Heart left ventricle (tissue), 13 donors: ENCODE results near the gene ZC3H13.

ENCODE experiments used
- POLR2A ChIP-seq, 2 donors: fragments of 450-650 bp; IDR thresholded peaks; one replicate each; pipeline ENCODE4 v1.6.1; 2017; ENCODE audit warnings: antibody characterized with exemption in 2 of 2, mild to moderate bottlenecking in 2 of 2, moderate library complexity in 2 of 2
- TF ChIP-seq, protein P1 (sequence below), 12 donors: fragments of 200-600 bp; sonication (generic) in 4 of 12; IDR thresholded peaks; one replicate each; pipeline versions ENCODE4 v1.5.0 to v1.8.0; 2018 to 2022; ENCODE audit warnings: antibody characterized with exemption in 12 of 12, mild to moderate bottlenecking in 5 of 12
- donor health status: ischemic (EF 13 %, LVEDD 7.1; RV severe dilation, severe dysfunction).
- donor health status: DM: no; HTN: yes; CAD: no.
- donor health status: DM: no; HTN: no; CAD: no.
- donor health status: ischemic (EF 25% LVEDD 6.9; RV normal size, moderate dysfunction).
- donor health status: ischemic (EF 25% LVEDD 5.7; RV mildly dilated, moderate dysfunction).
- donor health status: ischemic (EF 35%, LVEDD 5.7; RV mildly dilated, moderate dysfunction).
- donor health status: nonischemic (EF 11% LVEDD 7.7; RV severe dilation, severe dysfunction).
- donor health status: DM: yes; HTN: yes; CAD: no.
- donor health status: PGD.
- donor health status: ischemic (EF 29% LVEDD 5.4; RV normal size, mild dysfunction).
- donor health status: nonischemic (EF 23%, LVEDD 6.1; RV moderate dilation, normal function).

DNA sequence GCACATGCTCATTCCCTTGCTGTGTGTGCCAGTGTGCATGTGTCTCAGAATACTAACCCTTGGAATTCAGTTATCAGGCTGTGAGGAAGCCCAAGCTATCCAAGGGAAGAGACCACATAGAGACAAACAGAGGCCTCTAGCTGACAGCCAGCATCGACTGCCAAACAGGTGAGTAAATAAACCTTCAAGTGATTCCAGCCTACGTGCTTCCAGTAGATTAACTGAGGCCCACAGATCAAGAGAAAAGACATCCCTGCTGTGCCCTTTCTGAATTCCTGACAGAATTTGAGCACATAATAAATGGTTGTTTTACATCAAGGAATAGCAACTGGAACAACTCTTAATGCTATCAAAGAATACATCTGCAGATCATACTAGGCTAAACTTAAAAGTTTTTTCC is 17.5 kb downstream of the ZC3H13 start:
- TF ChIP-seq, protein P1, sequence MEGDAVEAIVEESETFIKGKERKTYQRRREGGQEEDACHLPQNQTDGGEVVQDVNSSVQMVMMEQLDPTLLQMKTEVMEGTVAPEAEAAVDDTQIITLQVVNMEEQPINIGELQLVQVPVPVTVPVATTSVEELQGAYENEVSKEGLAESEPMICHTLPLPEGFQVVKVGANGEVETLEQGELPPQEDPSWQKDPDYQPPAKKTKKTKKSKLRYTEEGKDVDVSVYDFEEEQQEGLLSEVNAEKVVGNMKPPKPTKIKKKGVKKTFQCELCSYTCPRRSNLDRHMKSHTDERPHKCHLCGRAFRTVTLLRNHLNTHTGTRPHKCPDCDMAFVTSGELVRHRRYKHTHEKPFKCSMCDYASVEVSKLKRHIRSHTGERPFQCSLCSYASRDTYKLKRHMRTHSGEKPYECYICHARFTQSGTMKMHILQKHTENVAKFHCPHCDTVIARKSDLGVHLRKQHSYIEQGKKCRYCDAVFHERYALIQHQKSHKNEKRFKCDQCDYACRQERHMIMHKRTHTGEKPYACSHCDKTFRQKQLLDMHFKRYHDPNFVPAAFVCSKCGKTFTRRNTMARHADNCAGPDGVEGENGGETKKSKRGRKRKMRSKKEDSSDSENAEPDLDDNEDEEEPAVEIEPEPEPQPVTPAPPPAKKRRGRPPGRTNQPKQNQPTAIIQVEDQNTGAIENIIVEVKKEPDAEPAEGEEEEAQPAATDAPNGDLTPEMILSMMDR (IDR thresholded peaks at IDR 0.05), result no peak
- TF ChIP-seq POLR2A (IDR thresholded peaks at IDR 0.05), result no peak
